Measurements from ENCODE around the gene YWHAB. TPM values are rescaled to one million over a fixed set of nuclear protein-coding genes. Genes with fewer than 3 reads are reported as not detected.

YWHAB gene
- total RNA-seq, result 100 to 1,000 TPM; 121 to 140 (median 130) TPM

DNA sequence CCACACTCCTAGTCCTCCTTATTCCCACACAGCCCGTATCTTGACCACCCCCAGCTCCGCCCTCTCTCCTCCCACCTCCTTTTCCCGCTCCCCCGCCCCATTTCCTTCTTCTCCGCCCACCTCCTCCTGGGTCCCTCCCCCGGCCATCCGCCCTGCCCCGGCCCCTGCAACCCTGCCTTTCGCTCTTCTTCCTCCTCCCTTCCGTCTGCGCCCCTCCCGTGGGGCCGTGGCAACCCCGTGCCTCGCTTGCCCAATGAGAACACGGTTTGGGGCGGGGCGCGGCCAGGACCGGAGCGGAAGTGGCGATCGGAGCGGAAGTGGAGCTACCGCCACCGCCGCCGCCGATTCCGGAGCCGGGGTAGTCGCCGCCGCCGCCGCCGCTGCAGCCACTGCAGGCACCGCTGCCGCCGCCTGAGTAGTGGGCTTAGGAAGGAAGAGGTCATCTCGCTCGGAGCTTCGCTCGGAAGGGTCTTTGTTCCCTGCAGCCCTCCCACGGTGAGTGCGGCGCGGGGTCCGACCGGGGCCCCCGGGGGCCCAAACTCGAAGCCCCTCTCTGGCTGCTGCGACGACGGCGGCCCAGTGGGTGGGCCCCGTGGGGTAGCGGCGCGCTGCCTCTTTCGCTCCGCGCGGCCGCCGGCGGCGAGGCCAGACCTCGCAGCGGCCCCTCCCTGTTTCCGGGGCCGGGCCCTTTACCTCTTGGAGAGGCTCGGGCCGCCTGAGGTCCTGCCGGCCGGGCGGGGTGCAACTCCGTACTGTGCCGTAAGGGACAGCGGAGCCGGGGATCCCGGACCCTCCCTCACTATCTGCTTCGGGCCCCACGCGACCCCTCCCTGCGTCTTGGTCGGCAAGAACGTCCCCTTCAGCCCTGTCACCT lies at the start of gene YWHAB:
YWHAB (plus strand) TSS at position 314 of the 874 bp plus-strand sequence. CDS start 15,829 bp downstream, outside the sequence.
- Histone ChIP-seq H3K4me1 (peaks cover 43 to 55% (median 53%) of the 10 kb centered on the region in 4 donors), H3K4me3 (peak within 1 kb of the TSS; percentile 83 to 98 (median 90)), H3K36me3 (peaks cover 0 to 6% (median 0%) of the 10 kb centered on the region in 4 donors), H3K27me3 (no peaks in the 10 kb centered on the region), H3K27ac (replicated peaks in 1 of 4) (peak within 1 kb of the TSS; percentile 95 to 99 (median 98)), H3K9me3 (no peaks in the 10 kb centered on the region)
- DNase-seq (ENCODE audit: extremely low spot score), result peak; percentile 100
- TF ChIP-seq, protein P1, sequence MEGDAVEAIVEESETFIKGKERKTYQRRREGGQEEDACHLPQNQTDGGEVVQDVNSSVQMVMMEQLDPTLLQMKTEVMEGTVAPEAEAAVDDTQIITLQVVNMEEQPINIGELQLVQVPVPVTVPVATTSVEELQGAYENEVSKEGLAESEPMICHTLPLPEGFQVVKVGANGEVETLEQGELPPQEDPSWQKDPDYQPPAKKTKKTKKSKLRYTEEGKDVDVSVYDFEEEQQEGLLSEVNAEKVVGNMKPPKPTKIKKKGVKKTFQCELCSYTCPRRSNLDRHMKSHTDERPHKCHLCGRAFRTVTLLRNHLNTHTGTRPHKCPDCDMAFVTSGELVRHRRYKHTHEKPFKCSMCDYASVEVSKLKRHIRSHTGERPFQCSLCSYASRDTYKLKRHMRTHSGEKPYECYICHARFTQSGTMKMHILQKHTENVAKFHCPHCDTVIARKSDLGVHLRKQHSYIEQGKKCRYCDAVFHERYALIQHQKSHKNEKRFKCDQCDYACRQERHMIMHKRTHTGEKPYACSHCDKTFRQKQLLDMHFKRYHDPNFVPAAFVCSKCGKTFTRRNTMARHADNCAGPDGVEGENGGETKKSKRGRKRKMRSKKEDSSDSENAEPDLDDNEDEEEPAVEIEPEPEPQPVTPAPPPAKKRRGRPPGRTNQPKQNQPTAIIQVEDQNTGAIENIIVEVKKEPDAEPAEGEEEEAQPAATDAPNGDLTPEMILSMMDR (IDR thresholded peaks at IDR 0.05), result peak in 1 of 3 experiments; percentile 45
- TF ChIP-seq POLR2AphosphoS5 (IDR thresholded peaks at IDR 0.05) (peak; percentile 88 to 90), EP300 (IDR thresholded peaks at IDR 0.05) (no peak), POLR2A (IDR thresholded peaks at IDR 0.05; ENCODE audit: low read depth) (peak; percentile 70)
- intact Hi-C loops (cut with DNase I), result loop anchor here (5.0 to 10.0 kb wide), 2 partner anchors 82 to 671 kb away; partner anchors contain the start of genes OSER1 and STK4
- under 1% methylated on average over 49 of the region's 88 CpGs for WGBS

DNA sequence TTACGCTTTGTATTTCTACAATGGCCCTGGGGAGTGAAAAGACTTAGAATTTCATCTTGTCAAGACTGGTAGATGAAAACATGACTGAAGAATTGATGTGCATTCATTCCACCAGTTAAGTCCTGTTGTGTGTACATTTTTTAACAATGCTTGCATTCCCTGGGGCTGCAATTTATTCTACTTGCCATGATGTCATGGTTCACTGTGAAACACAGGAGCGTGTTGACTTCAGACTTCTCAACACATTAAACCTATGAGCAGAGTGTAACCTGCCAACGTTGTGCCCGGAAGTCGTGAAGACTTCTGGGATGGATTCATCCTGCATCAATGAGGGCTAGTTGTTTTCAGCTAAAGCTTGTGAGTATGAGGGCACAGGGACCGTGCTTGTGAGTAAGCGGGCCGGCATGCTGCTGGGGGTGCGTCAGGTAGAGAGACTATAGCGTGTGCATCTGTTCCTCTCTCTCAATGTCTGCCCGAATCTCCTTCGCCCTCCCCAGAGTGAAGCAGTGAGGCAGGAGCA lies 48.8 kb upstream of the YWHAB start:
- 96% methylated on average over 7 of the region's 12 CpGs for WGBS
- Histone ChIP-seq H3K27ac (replicated peaks in 1 of 4) (no peak overlapping the region), H3K4me1 (no peaks in the 10 kb centered on the region), H3K9me3 (peaks cover 0 to 4% (median 0%) of the 10 kb centered on the region in 4 donors), H3K36me3 (no peaks in the 10 kb centered on the region), H3K27me3 (peaks cover 0 to 33% (median 0%) of the 10 kb centered on the region in 4 donors), H3K4me3 (no peak overlapping the region)
- peak; percentile 42 for DNase-seq (ENCODE audit: extremely low spot score)
- intact Hi-C loops (cut with DNase I), result no loop called here
- TF ChIP-seq EP300 (IDR thresholded peaks at IDR 0.05) (no peak), POLR2AphosphoS5 (IDR thresholded peaks at IDR 0.05) (no peak), POLR2A (IDR thresholded peaks at IDR 0.05; ENCODE audit: low read depth) (no peak)
- TF ChIP-seq, protein P1 (IDR thresholded peaks at IDR 0.05), result no peak

- Histone ChIP-seq H3K36me3 (no peaks in the 10 kb centered on the region), H3K9me3 (peaks cover 0 to 4% (median 0%) of the 10 kb centered on the region in 4 donors), H3K4me1 (no peaks in the 10 kb centered on the region), H3K27me3 (peaks cover 0 to 37% (median 0%) of the 10 kb centered on the region in 4 donors), H3K27ac (replicated peaks in 1 of 4) (no peak overlapping the region), H3K4me3 (no peak overlapping the region)
- no peak for TF ChIP-seq POLR2AphosphoS5 (IDR thresholded peaks at IDR 0.05)
- TF ChIP-seq EP300 (IDR thresholded peaks at IDR 0.05), result no peak
- TF ChIP-seq POLR2A (IDR thresholded peaks at IDR 0.05; ENCODE audit: low read depth), result no peak
- TF ChIP-seq, protein P1 (IDR thresholded peaks at IDR 0.05), result no peak
- intact Hi-C loops (cut with DNase I), result no loop called here
- peak; percentile 60 for DNase-seq (ENCODE audit: extremely low spot score)
- 62% methylated on average over 3 of the region's 3 CpGs for WGBS
These were observed 47.6 kb upstream of the YWHAB start for GRCh38 chr20:44837946-44838345.

- DNase-seq (ENCODE audit: extremely low spot score), result peak; percentile 50
- WGBS, result 88% methylated on average over 1 of the region's 1 CpG
- Histone ChIP-seq H3K27me3 (peaks cover 0 to 37% (median 0%) of the 10 kb centered on the region in 4 donors), H3K4me1 (no peaks in the 10 kb centered on the region), H3K27ac (replicated peaks in 1 of 4) (no peak overlapping the region), H3K9me3 (peaks cover 0 to 4% (median 0%) of the 10 kb centered on the region in 4 donors), H3K4me3 (no peak overlapping the region), H3K36me3 (no peaks in the 10 kb centered on the region)
- intact Hi-C loops (cut with DNase I), result no loop called here
- TF ChIP-seq, protein P1 (IDR thresholded peaks at IDR 0.05), result no peak
- no peak for TF ChIP-seq POLR2A (IDR thresholded peaks at IDR 0.05; ENCODE audit: low read depth)
- TF ChIP-seq POLR2AphosphoS5 (IDR thresholded peaks at IDR 0.05), result no peak
- no peak for TF ChIP-seq EP300 (IDR thresholded peaks at IDR 0.05)
These were observed 47.0 kb upstream of the YWHAB start for GRCh38 chr20:44838521-44838920.

All from esophagus muscularis mucosa (tissue), 4 donors.